ENCODE data around the gene GNAZ.

GNAZ gene

DNA sequence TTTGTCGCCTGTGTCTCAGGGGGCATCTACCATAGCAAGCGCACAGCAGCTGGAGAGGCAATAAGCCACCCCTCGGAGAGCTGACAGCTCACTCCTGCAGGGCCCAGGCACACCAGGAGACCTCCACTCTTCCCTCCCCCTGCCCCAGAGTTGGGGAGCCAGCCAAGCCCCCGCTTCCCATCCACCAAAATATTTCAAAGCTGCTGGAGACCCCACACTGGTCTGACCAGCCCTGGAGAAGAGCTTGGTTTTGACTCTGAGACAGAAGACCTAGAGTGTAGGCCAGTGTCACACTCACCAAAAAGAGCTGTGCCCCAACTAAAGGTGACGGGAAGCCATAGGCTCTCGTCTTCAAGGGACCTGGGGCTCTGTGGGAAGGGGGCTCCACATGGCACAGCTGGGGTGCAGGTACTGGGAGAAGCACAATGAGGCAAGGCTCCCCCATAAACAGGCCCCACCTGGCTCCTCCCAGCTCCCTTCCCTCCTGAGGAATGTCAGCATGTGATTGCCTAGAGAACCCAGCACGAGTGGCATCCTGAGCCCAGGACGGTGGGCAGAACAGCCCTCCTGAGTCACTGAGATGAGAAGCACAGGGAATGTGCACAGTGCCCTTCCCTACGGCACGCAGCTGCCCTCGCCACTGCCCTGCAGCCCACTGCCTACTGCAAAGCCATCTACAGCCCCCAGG is 5.8 kb upstream of the GNAZ start:
- no peak for DNase-seq (ENCODE audit: low read depth)

DNA sequence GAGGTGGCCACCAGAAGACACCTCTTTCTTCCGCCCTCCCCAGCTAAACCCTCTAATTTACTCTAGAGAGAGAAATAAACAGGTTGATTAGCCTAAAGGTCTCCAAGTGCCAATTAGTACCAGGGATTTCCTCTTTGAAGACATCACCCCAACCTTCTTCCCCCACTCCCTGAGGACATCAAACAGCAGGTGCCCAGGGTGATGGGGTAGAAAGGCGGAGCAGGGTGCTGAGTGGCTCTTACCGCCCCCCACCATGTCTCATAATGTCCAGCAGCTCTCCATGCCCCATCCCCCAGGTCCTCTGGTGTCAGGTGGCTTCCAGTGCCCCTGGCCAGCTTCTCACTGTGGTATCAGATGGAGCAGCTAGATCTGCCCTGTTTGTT is 5.3 kb upstream of the GNAZ start:
- DNase-seq (ENCODE audit: low read depth), result no peak

DNA sequence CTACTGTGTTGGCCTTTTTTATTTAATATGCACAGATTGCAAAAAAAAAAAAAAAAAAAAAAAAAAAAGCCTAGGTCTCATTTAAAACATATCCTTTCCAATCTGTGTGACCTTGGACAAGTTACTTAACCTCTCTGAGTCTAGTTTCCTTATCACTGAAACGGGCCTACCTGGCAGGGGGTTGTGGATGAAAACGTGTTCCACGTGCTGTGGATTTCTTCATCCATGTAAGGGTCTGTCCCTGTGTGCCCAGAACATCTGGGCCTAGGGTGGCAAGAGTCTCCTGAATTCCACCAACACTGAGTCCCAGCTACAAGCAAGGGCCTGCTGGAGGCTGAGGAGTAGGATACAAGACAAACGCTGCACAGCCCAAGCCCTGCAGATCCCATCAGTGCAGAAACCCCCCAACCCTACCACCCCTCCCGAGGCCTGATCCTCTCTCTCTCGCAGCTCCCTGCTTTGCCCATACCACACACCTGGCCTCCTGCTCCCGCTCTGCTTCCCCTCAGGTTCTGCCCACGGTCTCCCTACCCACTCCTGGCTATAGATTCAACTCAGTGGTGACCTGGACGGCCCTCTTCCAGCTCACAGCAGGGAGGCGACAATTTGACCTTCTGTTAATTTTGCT is 4.7 kb upstream of the GNAZ start:
- no peak for DNase-seq (ENCODE audit: low read depth)

DNA sequence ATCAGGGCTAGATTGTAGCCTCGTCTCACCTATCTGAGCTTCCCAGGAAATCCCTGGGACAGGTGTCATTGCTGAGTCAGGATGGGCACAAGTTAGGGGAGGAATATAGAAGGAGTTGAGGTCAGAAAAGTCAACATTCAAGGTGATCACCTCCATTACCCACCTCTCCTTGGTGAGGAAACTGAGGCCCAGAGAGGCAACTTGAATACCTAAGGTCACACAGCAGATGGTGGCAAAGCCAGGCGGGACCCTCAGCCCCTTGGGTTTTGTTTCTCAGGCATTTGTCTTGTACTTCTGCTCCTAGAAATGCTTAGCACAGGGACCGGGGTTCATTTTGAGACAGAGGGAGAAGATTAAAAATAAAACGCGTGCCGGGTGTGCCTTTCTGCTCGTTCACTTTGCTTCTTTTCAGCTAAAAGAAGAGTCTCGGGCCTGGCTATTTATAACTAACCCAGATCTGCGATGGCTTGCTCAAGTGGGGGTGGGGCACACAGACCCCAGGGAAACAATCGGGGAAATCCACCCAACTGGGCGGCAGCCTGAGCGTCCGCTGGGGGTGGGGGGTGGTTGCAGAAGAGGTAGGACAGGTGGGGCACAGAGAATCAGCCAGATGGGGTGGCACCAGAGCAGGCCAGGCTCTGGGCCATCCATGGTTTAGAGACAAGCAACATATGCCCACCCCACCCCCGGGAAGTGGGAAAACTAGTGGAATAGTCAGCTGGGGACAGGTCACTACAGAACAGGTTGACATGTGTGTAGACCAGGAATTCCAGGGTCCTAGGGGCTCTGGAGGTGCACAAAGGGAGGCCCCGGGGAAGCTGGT is 3.9 kb upstream of the GNAZ start:
- DNase-seq (ENCODE audit: low read depth), result no peak

DNA sequence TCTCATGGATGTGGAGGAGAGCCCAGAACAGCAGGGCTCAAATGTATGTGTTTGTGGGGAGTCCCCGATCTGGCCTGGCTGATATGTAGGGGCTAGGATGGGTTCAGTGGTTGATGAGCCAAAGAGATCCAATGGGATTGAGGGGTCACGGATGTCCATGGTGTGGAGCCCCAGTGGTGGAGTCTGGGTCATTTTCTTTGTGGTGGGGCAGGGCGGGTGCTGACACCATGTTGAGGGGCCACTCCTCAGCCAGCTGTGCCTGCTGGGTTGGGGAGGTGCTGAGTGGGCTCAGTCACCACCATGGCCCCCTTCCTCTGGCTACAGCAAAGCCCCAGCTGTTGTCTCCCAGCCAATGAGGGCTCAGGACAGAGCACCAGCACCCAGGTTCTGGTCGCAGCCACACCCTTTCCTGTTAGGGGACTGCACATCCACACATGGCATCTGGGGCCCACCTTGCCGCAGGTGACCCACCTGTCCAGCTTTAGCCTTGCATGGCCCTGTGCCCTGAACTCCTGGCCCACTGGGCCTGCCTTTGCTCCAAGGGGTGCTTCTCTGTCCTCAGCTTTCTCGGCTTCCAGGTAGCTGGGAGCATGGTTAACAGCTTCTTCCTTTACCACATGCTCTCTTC is 3.2 kb upstream of the GNAZ start:
- DNase-seq (ENCODE audit: low read depth), result no peak

DNA sequence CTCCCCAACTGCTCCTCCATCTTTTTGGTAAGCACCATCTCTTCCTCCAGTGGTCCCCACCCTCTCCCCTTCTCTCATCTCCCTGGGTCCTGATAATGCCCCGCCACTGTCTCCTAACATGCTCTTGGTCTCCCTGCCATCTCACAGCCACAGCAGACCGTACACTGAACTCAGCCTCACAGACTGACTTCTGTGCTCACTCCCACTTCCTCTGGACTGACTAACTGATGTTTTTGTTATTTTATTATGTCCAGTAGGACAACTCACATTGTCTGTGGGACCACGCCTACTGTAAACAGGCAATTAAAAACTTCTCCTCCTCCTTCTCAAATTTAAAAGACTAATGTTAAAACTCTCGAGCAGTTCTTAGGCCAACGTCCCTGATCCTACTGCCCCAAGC is 2.6 kb upstream of the GNAZ start:
- DNase-seq (ENCODE audit: low read depth), result no peak

- DNase-seq (ENCODE audit: low read depth), result no peak
Observed at GRCh38 chr22:23068096-23068831, 2.1 kb upstream of the GNAZ start.

GRCh38 chr22:23068832-23069385 is 1.4 kb upstream of the GNAZ start:
- no peak for DNase-seq (ENCODE audit: low read depth)

DNA sequence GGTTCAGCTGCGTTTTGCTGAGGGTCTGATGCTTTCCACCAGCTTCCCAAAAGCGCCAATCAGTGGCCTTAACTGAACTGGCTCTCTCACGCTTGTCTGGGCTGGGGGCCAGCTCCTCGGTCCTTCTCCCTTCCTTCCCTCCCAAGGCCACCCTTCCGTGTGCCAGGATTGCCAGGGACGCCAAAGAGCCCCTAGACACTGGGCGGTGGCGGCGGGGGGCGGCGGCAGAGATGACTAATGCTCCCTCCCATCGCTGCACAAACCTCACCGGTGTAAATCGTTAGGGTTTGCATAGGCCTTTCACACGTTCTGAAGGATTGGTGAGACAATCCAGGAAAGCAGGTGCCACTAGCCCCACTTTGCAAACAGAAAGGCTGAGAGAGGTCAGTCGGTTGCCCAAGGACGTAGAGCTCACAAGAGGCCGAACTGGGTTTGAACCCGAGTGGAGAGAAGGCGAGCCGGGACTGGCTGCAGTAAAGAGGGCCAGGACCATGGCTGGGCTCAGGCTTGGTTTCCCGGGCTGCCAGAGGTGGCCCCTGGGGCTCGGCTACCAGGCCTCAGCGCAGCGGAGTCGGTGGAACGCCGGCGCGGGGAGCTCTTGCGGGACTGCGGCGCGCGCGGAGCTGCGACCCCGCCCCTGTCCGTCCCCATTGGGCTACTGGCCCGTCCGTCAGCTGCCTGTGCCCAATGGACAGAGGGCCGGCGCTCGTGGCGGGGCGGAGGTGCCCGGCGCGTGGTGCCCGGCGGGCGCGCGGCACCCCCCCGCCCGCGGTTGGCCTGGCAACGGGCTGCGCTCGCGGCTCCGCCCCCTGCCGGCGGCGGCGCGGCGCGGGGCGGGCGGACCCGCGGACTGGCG is 589 bp upstream of the GNAZ start:
- DNase-seq (ENCODE audit: low read depth), result peak; percentile 68

DNA sequence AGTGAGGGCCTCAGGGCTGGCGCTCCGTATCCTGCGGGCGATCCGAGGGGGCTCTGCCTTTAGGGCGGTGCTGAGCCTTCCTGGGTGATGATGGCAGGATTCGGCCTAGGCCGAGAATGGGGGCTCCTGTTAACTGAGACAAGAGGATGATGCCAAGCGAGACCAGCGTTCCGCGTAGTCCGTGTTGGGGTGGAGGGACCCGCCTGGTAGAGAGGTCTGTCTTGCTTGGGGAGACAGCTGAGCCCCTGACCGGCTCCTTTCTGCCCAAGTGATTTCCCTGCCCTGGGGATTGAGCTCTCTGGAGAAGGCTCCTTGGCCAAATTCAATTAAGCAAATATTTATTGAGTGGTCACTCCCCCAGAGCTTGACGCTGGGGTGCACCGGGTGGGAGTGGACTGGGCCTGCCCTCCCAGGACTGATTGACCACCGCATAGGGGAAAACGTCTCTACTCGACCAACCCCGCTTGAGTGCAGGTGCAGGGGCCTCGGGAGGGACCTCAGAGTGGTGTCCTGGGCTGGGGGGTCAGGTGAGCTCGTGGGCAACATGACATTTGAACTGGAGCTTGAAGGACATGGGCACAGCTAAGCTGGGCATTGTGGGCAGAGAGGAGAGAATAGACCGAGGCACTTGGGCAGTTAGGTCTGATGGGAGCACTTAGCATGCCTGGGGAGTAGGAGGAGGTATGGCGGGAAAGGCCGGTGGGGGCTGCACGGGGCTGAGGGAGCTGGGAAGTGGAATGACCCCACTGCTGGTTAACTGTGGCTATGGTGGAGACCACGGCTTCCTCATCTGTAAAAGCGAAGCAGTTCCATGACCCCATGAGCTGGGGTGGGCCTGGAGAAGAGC is 1.1 kb downstream of the GNAZ start:
- no peak for DNase-seq (ENCODE audit: low read depth)

GRCh38 chr22:23072077-23072910 is 2.0 kb downstream of the GNAZ start:
- peak; percentile 4 for DNase-seq (ENCODE audit: low read depth)

DNA sequence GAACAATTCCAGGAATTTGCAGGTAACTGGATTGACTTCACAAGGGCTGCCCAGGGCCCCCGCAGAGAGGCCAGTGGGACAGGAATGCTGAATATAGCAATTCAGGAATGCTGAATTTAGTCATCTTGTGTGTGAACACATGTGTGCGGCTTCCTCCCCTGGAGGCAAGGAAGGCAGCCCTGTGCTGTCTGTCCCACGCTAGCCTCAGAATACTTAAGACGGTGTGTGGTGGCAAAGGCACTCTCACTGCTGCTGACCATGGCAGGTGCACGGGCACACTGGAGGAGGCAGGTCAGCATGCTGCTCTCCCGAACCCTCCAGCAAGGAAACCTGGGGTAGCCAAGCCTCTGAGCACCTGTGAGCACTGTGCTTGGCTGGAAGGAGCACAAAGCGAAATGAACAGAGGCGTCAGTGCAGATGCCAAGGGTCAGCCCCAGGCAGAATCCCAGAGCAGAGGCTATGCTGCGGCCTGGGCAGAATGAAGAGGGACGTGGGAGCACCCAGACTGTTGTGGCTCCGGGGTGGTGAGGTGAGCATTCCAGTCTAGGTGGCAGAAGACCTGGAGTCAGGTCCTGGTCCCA is 2.7 kb downstream of the GNAZ start:
- no peak for DNase-seq (ENCODE audit: low read depth)

GRCh38 chr22:23073526-23074229 is 3.4 kb downstream of the GNAZ start:
- DNase-seq (ENCODE audit: low read depth), result no peak

GRCh38 chr22:23074451-23074850 is 4.1 kb downstream of the GNAZ start:
- no peak for DNase-seq (ENCODE audit: low read depth)

- no peak for DNase-seq (ENCODE audit: low read depth)
Observed at GRCh38 chr22:23075050-23075449, 4.7 kb downstream of the GNAZ start.

GRCh38 chr22:23075525-23076216 is 5.4 kb downstream of the GNAZ start:
- DNase-seq (ENCODE audit: low read depth), result no peak

DNA sequence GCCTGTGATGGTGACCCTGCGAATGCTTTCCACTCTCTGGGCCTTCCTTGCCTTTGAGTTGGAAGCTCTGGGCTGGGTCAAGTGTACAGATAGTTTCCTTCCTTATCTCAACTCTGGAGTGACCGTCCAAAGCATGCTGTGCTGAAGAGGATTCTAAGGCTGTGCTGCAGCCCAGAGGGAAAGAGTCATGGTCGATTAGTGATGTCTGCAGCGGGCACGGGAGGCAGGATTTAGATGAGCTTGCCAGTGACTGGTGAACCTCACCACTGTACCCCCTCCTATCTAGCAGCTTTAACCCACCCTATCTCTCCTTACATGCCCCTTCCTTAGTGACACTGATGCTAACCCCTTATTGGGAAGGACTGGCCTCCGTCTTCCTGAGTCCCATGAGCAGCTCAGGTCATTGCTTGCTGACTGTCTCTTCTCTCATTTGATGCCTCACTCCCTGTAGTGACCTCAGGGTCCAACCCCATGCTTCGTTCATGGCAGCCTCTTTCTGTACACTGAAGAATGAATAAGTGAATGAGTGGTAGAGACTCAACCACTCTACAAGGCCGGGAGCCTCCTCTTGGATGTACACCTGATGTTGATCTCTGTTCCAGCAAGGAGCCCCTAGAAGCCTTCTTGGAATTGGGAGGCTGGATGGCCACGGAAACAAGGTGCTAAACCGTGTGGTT is 6.7 kb downstream of the GNAZ start:
- no peak for DNase-seq (ENCODE audit: low read depth)
